Measurements from ENCODE around the gene TBC1D24.
A peak's percentile ranks its signal among the peaks of the same experiment; 100 is the strongest.
"Not testable (repeated sequence)": the region's sequence is repeated elsewhere in the genome, so short reads cannot be mapped to it uniquely, and the experiment has no call there.

The TBC1D24 gene

GRCh38 chr16:2532494-2533141, 57.7 kb downstream of the TBC1D24 start:
- peak; percentile 72 for DNase-seq (ENCODE audit: low spot score)

- not testable (repeated sequence) for DNase-seq (ENCODE audit: low spot score)
Measured at GRCh38 chr16:2533142-2533755, 58.3 kb downstream of the TBC1D24 start.

GRCh38 chr16:2533912-2534311, 59.0 kb downstream of the TBC1D24 start:
- DNase-seq (ENCODE audit: low spot score) = no peak

GRCh38 chr16:2534335-2534734, 59.4 kb downstream of the TBC1D24 start:
- DNase-seq (ENCODE audit: low spot score) = not testable (repeated sequence)

GRCh38 chr16:2535625-2536013, 60.7 kb downstream of the TBC1D24 start:
- no peak for DNase-seq (ENCODE audit: low spot score)

GRCh38 chr16:2537451-2538379, 62.8 kb downstream of the TBC1D24 start, which contains the start of gene PDPK1:
Gene PDPK1 (plus strand): TSS chr16:2538021. CDS start chr16:2538113, 92 bp downstream.
- DNase-seq (ENCODE audit: low spot score) = peak; percentile 97

GRCh38 chr16:2539192-2539844, 64.4 kb downstream of the TBC1D24 start:
- DNase-seq (ENCODE audit: low spot score) = not testable (repeated sequence)

- not testable (repeated sequence) for DNase-seq (ENCODE audit: low spot score)
Measured at GRCh38 chr16:2539845-2540458, 65.0 kb downstream of the TBC1D24 start.

GRCh38 chr16:2540912-2541311, 66.0 kb downstream of the TBC1D24 start:
- DNase-seq (ENCODE audit: low spot score) = not testable (repeated sequence)

GRCh38 chr16:2541409-2541808, 66.5 kb downstream of the TBC1D24 start:
- DNase-seq (ENCODE audit: low spot score) = not testable (repeated sequence)

GRCh38 chr16:2543771-2544170, 68.8 kb downstream of the TBC1D24 start:
- DNase-seq (ENCODE audit: low spot score) = not testable (repeated sequence)

- DNase-seq (ENCODE audit: low spot score) = not testable (repeated sequence)
Measured at GRCh38 chr16:2550283-2550878, 75.5 kb downstream of the TBC1D24 start.

GRCh38 chr16:2551420-2551889, 76.5 kb downstream of the TBC1D24 start:
- not testable (repeated sequence) for DNase-seq (ENCODE audit: low spot score)

GRCh38 chr16:2554709-2555425, 79.9 kb downstream of the TBC1D24 start:
- not testable (repeated sequence) for DNase-seq (ENCODE audit: low spot score)

Measured in putamen (tissue), 1 donor.